ENCODE measurements around the gene REL.

Gene REL

GRCh38 chr2:60966507-60967405, 85.4 kb downstream of the REL start:
- no peak overlapping the region for H3K18ac ChIP-seq (ENCODE audit: low read length)
- no peaks in the 10 kb centered on the region for H3K27me3 ChIP-seq (ENCODE audit: insufficient read depth, low read length)
- H3K4me3 ChIP-seq (ENCODE audit: low read depth, low read length), result no peak overlapping the region
- no peak overlapping the region for H2BK5ac ChIP-seq (ENCODE audit: low read depth, low read length, poor library complexity)
- no peak overlapping the region for H4K8ac ChIP-seq (ENCODE audit: low read depth, low read length)
- no peak overlapping the region for H3K27ac ChIP-seq (ENCODE audit: low read depth, low read length)
- no peak overlapping the region for H3K4ac ChIP-seq (ENCODE audit: low read depth, low read length)
- H3K14ac ChIP-seq (ENCODE audit: low read length), result no peak overlapping the region
- no CpG with 5 or more reads among the region's 1 CpG for WGBS (ENCODE audit: extremely low coverage, insufficient coverage, insufficient read length)
- no peaks in the 10 kb centered on the region for H3K79me1 ChIP-seq (ENCODE audit: low read length)
- H2BK120ac ChIP-seq (ENCODE audit: insufficient read depth, low read length, poor library complexity), result no peak overlapping the region
- H3K4me1 ChIP-seq (ENCODE audit: control insufficient read depth in 1 of 2, insufficient read depth in 2 of 2, low read length in 2 of 2), result no peaks in the 10 kb centered on the region
- H2AK5ac ChIP-seq (ENCODE audit: low read length), result no peak overlapping the region
- no peak overlapping the region for H3K4me2 ChIP-seq (ENCODE audit: low read length)
- no peak overlapping the region for H4K12ac ChIP-seq (ENCODE audit: low read depth, low read length)
- H3K9ac ChIP-seq (ENCODE audit: low read length), result no peak overlapping the region
- H3K79me2 ChIP-seq (ENCODE audit: control insufficient read depth, insufficient read depth, low read length, poor library complexity), result no peaks in the 10 kb centered on the region
- no peaks in the 10 kb centered on the region for H3K9me3 ChIP-seq (ENCODE audit: insufficient read depth, low read depth, low read length)
- H2AFZ ChIP-seq (ENCODE audit: insufficient read depth, low read length, poor library complexity), result no peak overlapping the region
- no peaks in the 10 kb centered on the region for H3K36me3 ChIP-seq (ENCODE audit: control insufficient read depth in 1 of 2, insufficient read depth in 2 of 2, low read length in 2 of 2)
- DNase-seq, result no peak
- no peak overlapping the region for H3K23ac ChIP-seq (ENCODE audit: low read length)
- H4K91ac ChIP-seq (ENCODE audit: low read depth, low read length), result no peak overlapping the region
- no peak overlapping the region for H2BK12ac ChIP-seq (ENCODE audit: low read length)

- WGBS (ENCODE audit: extremely low coverage, insufficient coverage, insufficient read length), result no CpG with 5 or more reads among the region's 32 CpGs
- H3K79me2 ChIP-seq (ENCODE audit: control insufficient read depth, insufficient read depth, low read length, poor library complexity), result no peaks in the 10 kb centered on the region
These were observed 91.7 kb downstream of the REL start for GRCh38 chr2:60972889-60973656.

GRCh38 chr2:60973705-60974104, 92.3 kb downstream of the REL start:
- Histone ChIP-seq H3K18ac (ENCODE audit: low read length) (no peak overlapping the region), H3K36me3 (ENCODE audit: control insufficient read depth in 1 of 2, insufficient read depth in 2 of 2, low read length in 2 of 2) (no peaks in the 10 kb centered on the region), H3K9ac (ENCODE audit: low read length) (no peak overlapping the region), H3K4ac (ENCODE audit: low read depth, low read length) (no peak overlapping the region), H2AK5ac (ENCODE audit: low read length) (no peak overlapping the region), H2AFZ (ENCODE audit: insufficient read depth, low read length, poor library complexity) (no peak overlapping the region), H2BK120ac (ENCODE audit: insufficient read depth, low read length, poor library complexity) (no peak overlapping the region), H3K23ac (ENCODE audit: low read length) (no peak overlapping the region), H3K4me3 (ENCODE audit: low read depth, low read length) (no peak overlapping the region), H3K14ac (ENCODE audit: low read length) (no peak overlapping the region), H4K12ac (ENCODE audit: low read depth, low read length) (no peak overlapping the region), H3K27me3 (ENCODE audit: insufficient read depth, low read length) (no peaks in the 10 kb centered on the region), H2BK12ac (ENCODE audit: low read length) (no peak overlapping the region), H3K9me3 (ENCODE audit: insufficient read depth, low read depth, low read length) (no peaks in the 10 kb centered on the region), H2BK5ac (ENCODE audit: low read depth, low read length, poor library complexity) (no peak overlapping the region), H4K8ac (ENCODE audit: low read depth, low read length) (no peak overlapping the region), H3K79me2 (ENCODE audit: control insufficient read depth, insufficient read depth, low read length, poor library complexity) (no peaks in the 10 kb centered on the region), H3K4me1 (ENCODE audit: control insufficient read depth in 1 of 2, insufficient read depth in 2 of 2, low read length in 2 of 2) (no peaks in the 10 kb centered on the region), H4K91ac (ENCODE audit: low read depth, low read length) (no peak overlapping the region), H3K79me1 (ENCODE audit: low read length) (no peaks in the 10 kb centered on the region), H3K4me2 (ENCODE audit: low read length) (no peak overlapping the region), H3K27ac (ENCODE audit: low read depth, low read length) (no peak overlapping the region)
- DNase-seq, result no peak
- WGBS (ENCODE audit: extremely low coverage, insufficient coverage, insufficient read length), result no CpG with 5 or more reads among the region's 5 CpGs

More at GRCh38 chr2:60972889-60973656, 91.7 kb downstream of the REL start:
- Histone ChIP-seq H3K18ac (ENCODE audit: low read length) (no peak overlapping the region), H3K27me3 (ENCODE audit: insufficient read depth, low read length) (no peaks in the 10 kb centered on the region), H3K36me3 (ENCODE audit: control insufficient read depth in 1 of 2, insufficient read depth in 2 of 2, low read length in 2 of 2) (no peaks in the 10 kb centered on the region), H2AK5ac (ENCODE audit: low read length) (no peak overlapping the region), H3K23ac (ENCODE audit: low read length) (no peak overlapping the region), H4K12ac (ENCODE audit: low read depth, low read length) (no peak overlapping the region), H3K4me2 (ENCODE audit: low read length) (no peak overlapping the region), H4K8ac (ENCODE audit: low read depth, low read length) (no peak overlapping the region), H2BK120ac (ENCODE audit: insufficient read depth, low read length, poor library complexity) (no peak overlapping the region), H3K79me1 (ENCODE audit: low read length) (no peaks in the 10 kb centered on the region), H4K91ac (ENCODE audit: low read depth, low read length) (no peak overlapping the region), H2BK12ac (ENCODE audit: low read length) (no peak overlapping the region), H3K14ac (ENCODE audit: low read length) (no peak overlapping the region), H3K4ac (ENCODE audit: low read depth, low read length) (no peak overlapping the region), H3K9ac (ENCODE audit: low read length) (no peak overlapping the region), H3K4me1 (ENCODE audit: control insufficient read depth in 1 of 2, insufficient read depth in 2 of 2, low read length in 2 of 2) (no peaks in the 10 kb centered on the region), H3K27ac (ENCODE audit: low read depth, low read length) (no peak overlapping the region), H2BK5ac (ENCODE audit: low read depth, low read length, poor library complexity) (no peak overlapping the region), H3K9me3 (ENCODE audit: insufficient read depth, low read depth, low read length) (no peaks in the 10 kb centered on the region), H3K4me3 (ENCODE audit: low read depth, low read length) (no peak overlapping the region), H2AFZ (ENCODE audit: insufficient read depth, low read length, poor library complexity) (no peak overlapping the region)
- DNase-seq, result no peak

GRCh38 chr2:60974652-60975051, 93.3 kb downstream of the REL start:
- no peaks in the 10 kb centered on the region for H3K9me3 ChIP-seq (ENCODE audit: insufficient read depth, low read depth, low read length)
- H4K91ac ChIP-seq (ENCODE audit: low read depth, low read length), result no peak overlapping the region
- H3K18ac ChIP-seq (ENCODE audit: low read length), result no peak overlapping the region
- no peak overlapping the region for H3K27ac ChIP-seq (ENCODE audit: low read depth, low read length)
- H3K27me3 ChIP-seq (ENCODE audit: insufficient read depth, low read length), result no peaks in the 10 kb centered on the region
- no peak overlapping the region for H2AFZ ChIP-seq (ENCODE audit: insufficient read depth, low read length, poor library complexity)
- H4K8ac ChIP-seq (ENCODE audit: low read depth, low read length), result no peak overlapping the region
- WGBS (ENCODE audit: extremely low coverage, insufficient coverage, insufficient read length), result no CpG with 5 or more reads among the region's 16 CpGs
- no peaks in the 10 kb centered on the region for H3K79me1 ChIP-seq (ENCODE audit: low read length)
- no peak overlapping the region for H3K9ac ChIP-seq (ENCODE audit: low read length)
- DNase-seq, result no peak
- H3K4me2 ChIP-seq (ENCODE audit: low read length), result no peak overlapping the region
- H4K12ac ChIP-seq (ENCODE audit: low read depth, low read length), result no peak overlapping the region
- H3K23ac ChIP-seq (ENCODE audit: low read length), result no peak overlapping the region
- no peak overlapping the region for H3K4me3 ChIP-seq (ENCODE audit: low read depth, low read length)
- H3K4me1 ChIP-seq (ENCODE audit: control insufficient read depth in 1 of 2, insufficient read depth in 2 of 2, low read length in 2 of 2), result no peaks in the 10 kb centered on the region
- no peaks in the 10 kb centered on the region for H3K79me2 ChIP-seq (ENCODE audit: control insufficient read depth, insufficient read depth, low read length, poor library complexity)
- no peak overlapping the region for H3K14ac ChIP-seq (ENCODE audit: low read length)
- H2BK120ac ChIP-seq (ENCODE audit: insufficient read depth, low read length, poor library complexity), result no peak overlapping the region
- H2BK5ac ChIP-seq (ENCODE audit: low read depth, low read length, poor library complexity), result no peak overlapping the region
- H3K4ac ChIP-seq (ENCODE audit: low read depth, low read length), result no peak overlapping the region
- no peaks in the 10 kb centered on the region for H3K36me3 ChIP-seq (ENCODE audit: control insufficient read depth in 1 of 2, insufficient read depth in 2 of 2, low read length in 2 of 2)
- H2AK5ac ChIP-seq (ENCODE audit: low read length), result no peak overlapping the region
- H2BK12ac ChIP-seq (ENCODE audit: low read length), result no peak overlapping the region

Measured in trophoblast cell (in vitro differentiated cells and primary cell).